ENCODE measurements around the gene SPO11. TPM values are rescaled to one million over a fixed set of nuclear protein-coding genes. Genes with fewer than 3 reads are reported as not detected.

Gene SPO11
- total and polyA plus RNA-seq, 9 of the 15 experiments (the other 6 are each of a cell fraction or from before 2014, with no cell fraction given): not detected

DNA sequence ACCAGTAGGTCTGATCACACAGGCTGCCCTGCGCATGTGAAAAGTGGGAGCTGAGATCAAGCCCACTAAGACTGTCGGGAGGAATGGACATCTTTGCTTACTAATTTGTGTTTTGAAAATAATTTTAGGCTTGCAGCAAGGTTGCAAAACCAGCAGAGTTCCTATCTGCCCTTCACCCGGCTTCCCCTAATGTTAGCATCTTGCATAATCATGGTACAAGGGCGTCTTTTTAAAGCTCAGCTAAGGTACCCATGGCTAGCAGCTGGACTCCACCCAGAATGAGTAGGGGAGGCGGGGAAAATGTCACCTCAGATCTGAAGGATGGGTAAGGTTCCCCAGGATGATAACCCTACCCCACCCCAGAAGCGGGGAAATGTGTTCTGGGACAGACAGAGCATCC, 37.9 kb upstream of the SPO11 start:
- Histone ChIP-seq H2AFZ (ENCODE audit: low read depth, low read length) (no peak overlapping the region), H3K4me3 (no peak overlapping the region), H3K79me2 (ENCODE audit: control insufficient read depth, insufficient read depth, low read length) (no peaks in the 10 kb centered on the region), H3K9me1 (ENCODE audit: control insufficient read depth, insufficient read depth, low read length) (no peaks in the 10 kb centered on the region), H3K27ac (ENCODE audit: extremely low read depth, low read depth, low read length) (no peak overlapping the region), H3K9ac (ENCODE audit: insufficient read depth in 1 of 2, low read depth in 2 of 2, low read length in 2 of 2) (no peak overlapping the region), H3K9me3 (replicated peaks; ENCODE audit: control insufficient read depth, insufficient read depth, low read depth, low read length) (no peaks in the 10 kb centered on the region), H3K27me3 (ENCODE audit: control insufficient read depth in 2 of 2, insufficient read depth in 2 of 2, low read length in 2 of 2) (peaks cover 27 to 78% of the 10 kb centered on the region in 2 experiments), H3K4me1 (replicated peaks in 1 of 2; ENCODE audit: control insufficient read depth in 2 of 2, insufficient read depth in 2 of 2, low read length in 2 of 2) (no peaks in the 10 kb centered on the region), H4K20me1 (replicated peaks; ENCODE audit: control insufficient read depth, insufficient read depth, low read length) (no peaks in the 10 kb centered on the region), H3K36me3 (ENCODE audit: control insufficient read depth, insufficient read depth, low read length) (no peaks in the 10 kb centered on the region), H3K4me2 (ENCODE audit: insufficient read depth, low read length) (no peak overlapping the region)
- no TSS peak for BruUV-seq (replicated peaks)
- intact Hi-C loops (cut with micrococcal nuclease): no loop called here
- FAIRE-seq (no peak), ATAC-seq (no peak), DNase-seq (ENCODE audit: extremely low read depth in 1 of 4, low spot score in 3 of 4) (no peak)
- ChIA-PET POLR2A (interaction anchor here (0.6 kb wide), 1 partner anchor 219 kb away, joined by 3 read pairs; no protein-coding TSS in a partner anchor), CTCF (ENCODE audit: low intra/inter-chr PET ratio) (no interaction called here)
- in situ Hi-C loops (cut with MboI): no loop called here
- TF ChIP-seq SMARCC2 (IDR thresholded peaks at IDR 0.05; ENCODE audit: low read depth) (no peak), NFRKB (IDR thresholded peaks at IDR 0.05; ENCODE audit: low read depth) (no peak), ZNF184 (CRISPR knock-in tag; IDR thresholded peaks at IDR 0.05) (no peak), SNIP1 (IDR thresholded peaks at IDR 0.05; ENCODE audit: low read depth) (no peak), SAFB (IDR thresholded peaks at IDR 0.05; ENCODE audit: borderline replicate concordance, low read depth, low read length) (no peak)
- TF ChIP-seq, protein P1, sequence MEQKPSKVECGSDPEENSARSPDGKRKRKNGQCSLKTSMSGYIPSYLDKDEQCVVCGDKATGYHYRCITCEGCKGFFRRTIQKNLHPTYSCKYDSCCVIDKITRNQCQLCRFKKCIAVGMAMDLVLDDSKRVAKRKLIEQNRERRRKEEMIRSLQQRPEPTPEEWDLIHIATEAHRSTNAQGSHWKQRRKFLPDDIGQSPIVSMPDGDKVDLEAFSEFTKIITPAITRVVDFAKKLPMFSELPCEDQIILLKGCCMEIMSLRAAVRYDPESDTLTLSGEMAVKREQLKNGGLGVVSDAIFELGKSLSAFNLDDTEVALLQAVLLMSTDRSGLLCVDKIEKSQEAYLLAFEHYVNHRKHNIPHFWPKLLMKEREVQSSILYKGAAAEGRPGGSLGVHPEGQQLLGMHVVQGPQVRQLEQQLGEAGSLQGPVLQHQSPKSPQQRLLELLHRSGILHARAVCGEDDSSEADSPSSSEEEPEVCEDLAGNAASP (IDR thresholded peaks at IDR 0.05): no peak
- WGBS (ENCODE audit: insufficient coverage, low coverage, missing lambda C conversion rate): 1% methylated on average over 6 of the region's 6 CpGs
